HG02763 (cell line): ENCODE results near the gene COL4A1.
"Not testable (repeated sequence)": the region's sequence is repeated elsewhere in the genome, so short reads cannot be mapped to it uniquely, and the experiment has no call there.

ENCODE experiments used
- ATAC-seq: cut with Tn5 transposase; IDR thresholded peaks from one replicate; pipeline ENCODE4 v1.9.1; 2021; ENCODE audit warnings: mild to moderate bottlenecking, moderate library complexity; ENCODE audit not compliant: unreplicated experiment

Gene COL4A1

GRCh38 chr13:110124201-110124940, 182.6 kb downstream of the COL4A1 start:
- ATAC-seq = no peak

- ATAC-seq = no peak
Observed at GRCh38 chr13:110123041-110123809, 183.7 kb downstream of the COL4A1 start.

- ATAC-seq = no peak
Observed at GRCh38 chr13:110121422-110122083, 185.4 kb downstream of the COL4A1 start.

- ATAC-seq = no peak
Observed at GRCh38 chr13:110119935-110120905, 186.7 kb downstream of the COL4A1 start.

GRCh38 chr13:110118106-110118505, 188.9 kb downstream of the COL4A1 start:
- ATAC-seq = no peak

- no peak for ATAC-seq
Observed at GRCh38 chr13:110116072-110116487, 190.9 kb downstream of the COL4A1 start.

- ATAC-seq = no peak
Observed at GRCh38 chr13:110115591-110115990, 191.4 kb downstream of the COL4A1 start.

GRCh38 chr13:110114316-110114715, 192.6 kb downstream of the COL4A1 start:
- ATAC-seq = no peak

GRCh38 chr13:110113284-110113764, 193.6 kb downstream of the COL4A1 start:
- no peak for ATAC-seq

- not testable (repeated sequence) for ATAC-seq
Observed at GRCh38 chr13:110112379-110112778, 194.6 kb downstream of the COL4A1 start.

GRCh38 chr13:110110783-110111182, 196.2 kb downstream of the COL4A1 start:
- no peak for ATAC-seq

- ATAC-seq = no peak
Observed at GRCh38 chr13:110109910-110110309, 197.0 kb downstream of the COL4A1 start.

- no peak for ATAC-seq
Observed at GRCh38 chr13:110109140-110109783, 197.7 kb downstream of the COL4A1 start.

- no peak for ATAC-seq
Observed at GRCh38 chr13:110108348-110109139, 198.4 kb downstream of the COL4A1 start.

- no peak for ATAC-seq
Observed at GRCh38 chr13:110107568-110108347, 199.2 kb downstream of the COL4A1 start.

GRCh38 chr13:110106726-110107125, 200.2 kb downstream of the COL4A1 start:
- no peak for ATAC-seq

- ATAC-seq = no peak
Observed at GRCh38 chr13:110105136-110105535, 201.8 kb downstream of the COL4A1 start.

GRCh38 chr13:110103534-110103933, 203.4 kb downstream of the COL4A1 start:
- no peak for ATAC-seq
